ENCODE results near the gene GGACT.

GRCh38 chr13:100508996-100509395 is 79.6 kb downstream of the GGACT start:
- TF ChIP-seq CTCF (IDR thresholded peaks at IDR 0.05): no peak
- TF ChIP-seq SIN3A (IDR thresholded peaks at IDR 0.05; ENCODE audit: borderline replicate concordance, insufficient read depth, low read depth, low read length): no peak
- TF ChIP-seq TCF7L2 (IDR thresholded peaks at IDR 0.05; ENCODE audit: low read depth, low read length): no peak
- TF ChIP-seq POLR2AphosphoS5 (IDR thresholded peaks at IDR 0.05; ENCODE audit: low read depth, low read length): no peak
- no peak for TF ChIP-seq REST (IDR thresholded peaks at IDR 0.05; ENCODE audit: insufficient read depth in 1 of 2, low read depth in 2 of 2, low read length in 1 of 2)

Data from Panc1 (cell line).